GM23338 (cell line): Measurements from ENCODE around the gene CIT. TPM values are rescaled to one million over a fixed set of nuclear protein-coding genes. Genes with fewer than 3 reads are reported as not detected.

ENCODE experiments used
- ATAC-seq: fragments of 200-7000 bp; cut with Tn5 transposase; 3 replicates; pipeline ENCODE4 v1.9.1; 2020
- DNase-seq: peaks from one replicate; pipeline ENCODE4 v3.0.0-alpha.2; 2015; ENCODE audit warnings: low spot score
- H2AFZ ChIP-seq: fragments of 200-600 bp; sonication (generic); 2 replicates; pipeline ENCODE4 v1.8.0; 2016; ENCODE audit warnings: antibody characterized with exemption, mild to moderate bottlenecking, moderate library complexity
- H3F3A ChIP-seq: fragments of 200-600 bp; sonication (generic); replicated peaks from 2 replicates; pipeline ENCODE4 v1.8.0; 2017; ENCODE audit warnings: antibody characterized with exemption, mixed run types, low read depth
- H3K27ac ChIP-seq: fragments of 200-600 bp; sonication (generic); 2 replicates; pipeline ENCODE4 v1.6.1; 2016; ENCODE audit warnings: low read depth
- H3K27me3 ChIP-seq: fragments of 200-600 bp; sonication (generic); 2 replicates; pipeline ENCODE4 v1.8.0; 2016; ENCODE audit warnings: mild to moderate bottlenecking, mixed run types, moderate library complexity; ENCODE audit not compliant: insufficient read depth
- H3K36me3 ChIP-seq: fragments of 200-600 bp; sonication (generic); 2 replicates; pipeline ENCODE4 v1.8.0; 2016; ENCODE audit warnings: mild to moderate bottlenecking; ENCODE audit not compliant: insufficient read depth
- H3K4me1 ChIP-seq: fragments of 200-600 bp; sonication (generic); 2 replicates; pipeline ENCODE4 v1.8.0; 2016; ENCODE audit warnings: mild to moderate bottlenecking, moderate library complexity; ENCODE audit not compliant: insufficient read depth
- H3K4me2 ChIP-seq: fragments of 200-600 bp; sonication (generic); 2 replicates; pipeline ENCODE4 v1.7.1; 2017; ENCODE audit warnings: mixed run types
- H3K4me3 ChIP-seq: fragments of 200-600 bp; sonication (generic); 2 replicates; pipeline ENCODE4 v1.6.1; 2016; ENCODE audit warnings: mixed run types
- H3K79me2 ChIP-seq: fragments of 200-600 bp; sonication (generic); replicated peaks from 2 replicates; pipeline ENCODE4 v1.8.0; 2017; ENCODE audit warnings: mild to moderate bottlenecking; ENCODE audit not compliant: insufficient read depth
- H3K9me2 ChIP-seq: fragments of 200-600 bp; sonication (generic); 2 replicates; pipeline ENCODE4 v1.8.0; 2017; ENCODE audit not compliant: insufficient read depth
- H4K20me1 ChIP-seq: fragments of 200-600 bp; sonication (generic); replicated peaks from 2 replicates; pipeline ENCODE4 v1.8.0; 2017; ENCODE audit warnings: mild to moderate bottlenecking; ENCODE audit not compliant: insufficient read depth
- H3K27ac Mint-ChIP-seq: 2 replicates; pipeline ENCODE4 v1.8.0; 2020; ENCODE audit warnings: inconsistent platforms, mild to moderate bottlenecking, moderate library complexity, mixed read lengths
- H3K27me3 Mint-ChIP-seq: 3 replicates; pipeline ENCODE4 v1.8.0; 2022; ENCODE audit warnings: low read depth, mild to moderate bottlenecking, moderate library complexity, mixed read lengths, inconsistent platforms; ENCODE audit not compliant: insufficient read depth, poor library complexity
- H3K36me3 Mint-ChIP-seq: 3 replicates; pipeline ENCODE4 v1.8.0; 2021; ENCODE audit warnings: low read depth, mild to moderate bottlenecking, inconsistent platforms, moderate library complexity, mixed read lengths
- H3K4me1 Mint-ChIP-seq: 3 replicates; pipeline ENCODE4 v1.8.0; 2020; ENCODE audit warnings: mild to moderate bottlenecking, inconsistent platforms, mixed read lengths
- H3K4me3 Mint-ChIP-seq: 3 replicates; pipeline ENCODE4 v1.8.0; 2021; ENCODE audit warnings: moderate library complexity, mild to moderate bottlenecking, inconsistent platforms, mixed read lengths
- H3K9me3 Mint-ChIP-seq: 3 replicates; pipeline ENCODE4 v1.8.0; 2020; ENCODE audit warnings: moderate library complexity, mild to moderate bottlenecking, inconsistent platforms, mixed read lengths
- CREB1 ChIP-seq: fragments of 250-450 bp; sonication (Bioruptor Pico); IDR thresholded peaks from 2 replicates; pipeline ENCODE4 v1.5.0; 2020; ENCODE audit warnings: low read depth, mild to moderate bottlenecking, moderate library complexity
- CTCF ChIP-seq, 2 experiments: fragments of 200-600 bp in 1 of 2; sonication (generic) in 1 of 2; conservative IDR thresholded peaks; 2 replicates each; pipeline versions ENCODE4 v1.5.1 to v1.6.1; 2016 to 2017; ENCODE audit warnings: antibody characterized with exemption in 2 of 2, low read depth in 2 of 2, mild to moderate bottlenecking in 2 of 2, moderate library complexity in 1 of 2
- ETS1 ChIP-seq: IDR thresholded peaks from 2 replicates; pipeline ENCODE4 v1.6.1; 2016; ENCODE audit warnings: antibody characterized with exemption
- EZH2 ChIP-seq: fragments of 200-600 bp; sonication (generic); IDR thresholded peaks from one replicate; pipeline ENCODE4 v1.8.0; 2017; ENCODE audit warnings: antibody characterized with exemption, mild to moderate bottlenecking, low read depth; ENCODE audit not compliant: unreplicated experiment
- EZH2phosphoT487 ChIP-seq: fragments of 200-600 bp; sonication (generic); IDR thresholded peaks from one replicate; pipeline ENCODE4 v1.8.1; 2018; ENCODE audit warnings: antibody characterized with exemption; ENCODE audit not compliant: unreplicated experiment
- JUNB ChIP-seq: IDR thresholded peaks from one replicate; pipeline ENCODE4 v1.6.1; 2016; ENCODE audit warnings: antibody characterized with exemption; ENCODE audit not compliant: unreplicated experiment
- NANOG ChIP-seq: IDR thresholded peaks from 2 replicates; pipeline ENCODE4 v1.6.1; 2016; ENCODE audit warnings: antibody characterized with exemption, borderline replicate concordance
- POLR2AphosphoS5 ChIP-seq: IDR thresholded peaks from 2 replicates; pipeline ENCODE4 v1.6.1; 2016; ENCODE audit warnings: antibody characterized with exemption, low read depth
- REST ChIP-seq: IDR thresholded peaks from one replicate; pipeline ENCODE4 v1.6.1; 2018; ENCODE audit warnings: antibody characterized with exemption; ENCODE audit not compliant: unreplicated experiment
- STAT1 ChIP-seq: IDR thresholded peaks from one replicate; pipeline ENCODE4 v1.6.1; 2016; ENCODE audit warnings: antibody characterized with exemption; ENCODE audit not compliant: unreplicated experiment
- ZNF114 ChIP-seq: fragments of 250-450 bp; sonication (Bioruptor Pico); IDR thresholded peaks from 2 replicates; pipeline ENCODE4 v1.5.0; 2020; ENCODE audit warnings: mild to moderate bottlenecking, moderate library complexity
- ZNF331 ChIP-seq: fragments of 250-450 bp; sonication (Bioruptor Pico); IDR thresholded peaks from 2 replicates; pipeline ENCODE4 v1.5.0; 2020; ENCODE audit warnings: low read depth, mild to moderate bottlenecking, moderate library complexity
- ZNF462 ChIP-seq: fragments of 250-450 bp; sonication (Bioruptor Pico); IDR thresholded peaks from 2 replicates; pipeline ENCODE4 v1.5.0; 2020; ENCODE audit warnings: mild to moderate bottlenecking, moderate library complexity
- polyA plus RNA-seq: library from polyadenylated mRNA; unstranded; fragments of >200 nt; fragmentation: Nextera tagmentation; extraction: Ambion mirVana; gene quantifications from 2 replicates; pipeline ENCODE4 v1.2.1, GENCODE V29; 2016
- total RNA-seq: library from RNA; depleted of rRNA; stranded (reverse); fragments of >200 nt; shearing (Covaris generic); gene quantifications from 2 replicates; pipeline ENCODE4 v1.2.3, GENCODE V29; 2014

CIT gene
- total and polyA plus RNA-seq, 2 experiments from 2014 or later: 9.7 to 47.8 TPM

- Mint-ChIP-seq H3K27ac (no peak overlapping the region), H3K9me3 (peaks cover 9% of the 10 kb centered on the region), H3K4me1 (no peaks in the 10 kb centered on the region), H3K27me3 (peaks cover 5% of the 10 kb centered on the region), H3K4me3 (no peak overlapping the region), H3K36me3 (peaks cover 6% of the 10 kb centered on the region; the same call in 2 of the 3 replicates)
- no peaks in the 10 kb centered on the region for H3K79me2 ChIP-seq
- no peaks in the 10 kb centered on the region for H3K4me1 ChIP-seq
- H4K20me1 ChIP-seq: no peaks in the 10 kb centered on the region
- no peaks in the 10 kb centered on the region for H3K27me3 ChIP-seq
- ATAC-seq: no peak
- no peak for DNase-seq
- no peaks in the 10 kb centered on the region for H3F3A ChIP-seq
- H3K4me2 ChIP-seq: no peak overlapping the region
- H2AFZ ChIP-seq: no peak overlapping the region; the same call in 1 of the 2 replicates
- H3K27ac ChIP-seq: no peak overlapping the region
- no peaks in the 10 kb centered on the region for H3K9me2 ChIP-seq
- H3K36me3 ChIP-seq: no peaks in the 10 kb centered on the region
- no peak overlapping the region for H3K4me3 ChIP-seq
- TF ChIP-seq ETS1 (no peak), STAT1 (no peak), ZNF114 (no peak), REST (no peak), JUNB (no peak), CREB1 (no peak), EZH2 (no peak), ZNF331 (CRISPR knock-in tag) (no peak), CTCF (conservative IDR thresholded peaks at IDR 0.05; ENCODE audit: low read depth in 2 of 2) (no peak), NANOG (no peak), ZNF462 (CRISPR knock-in tag) (no peak), POLR2AphosphoS5 (no peak), EZH2phosphoT487 (no peak)
Measured at GRCh38 chr12:119925269-119925668, 48.1 kb upstream of the CIT start.
